Chondrocyte (in vitro differentiated cells): ENCODE measurements around the gene VPS13C. TPM values are rescaled to one million over a fixed set of nuclear protein-coding genes. Genes with fewer than 3 reads are reported as not detected.

Experiments used
- DNase-seq: peaks from one replicate; pipeline ENCODE4 v3.0.0; 2021; ENCODE audit warnings: mixed read lengths, low spot score
- H3K27ac Mint-ChIP-seq: one replicate; pipeline ENCODE4 v1.8.0; 2021; ENCODE audit warnings: mild to moderate bottlenecking, moderate library complexity, mixed read lengths; ENCODE audit not compliant: unreplicated experiment
- H3K27me3 Mint-ChIP-seq: 2 replicates; pipeline ENCODE4 v1.8.0; 2021; ENCODE audit warnings: low read depth, mixed read lengths
- H3K36me3 Mint-ChIP-seq: 2 replicates; pipeline ENCODE4 v1.8.0; 2021; ENCODE audit warnings: low read depth, mixed read lengths
- H3K4me1 Mint-ChIP-seq: 2 replicates; pipeline ENCODE4 v1.8.0; 2021; ENCODE audit warnings: low read depth, mild to moderate bottlenecking, mixed read lengths
- H3K4me3 Mint-ChIP-seq: one replicate; pipeline ENCODE4 v1.8.0; 2021; ENCODE audit warnings: mild to moderate bottlenecking, moderate library complexity, mixed read lengths; ENCODE audit not compliant: unreplicated experiment
- H3K9me3 Mint-ChIP-seq: 2 replicates; pipeline ENCODE4 v1.8.0; 2021; ENCODE audit warnings: low read depth, mixed read lengths
- total RNA-seq: library from RNA; stranded (reverse); gene quantifications from 3 replicates; pipeline ENCODE4 v1.2.1, GENCODE V29; 2021
- TF ChIP-seq, protein P1 (sequence below): fragments of 200-600 bp; sonication (generic); IDR thresholded peaks from 2 replicates; pipeline ENCODE4 v1.5.0; 2021; ENCODE audit warnings: antibody characterized with exemption, mild to moderate bottlenecking, moderate library complexity

VPS13C gene
- total RNA-seq, 1 donor from 2014 or later, result 46.0 TPM

DNA sequence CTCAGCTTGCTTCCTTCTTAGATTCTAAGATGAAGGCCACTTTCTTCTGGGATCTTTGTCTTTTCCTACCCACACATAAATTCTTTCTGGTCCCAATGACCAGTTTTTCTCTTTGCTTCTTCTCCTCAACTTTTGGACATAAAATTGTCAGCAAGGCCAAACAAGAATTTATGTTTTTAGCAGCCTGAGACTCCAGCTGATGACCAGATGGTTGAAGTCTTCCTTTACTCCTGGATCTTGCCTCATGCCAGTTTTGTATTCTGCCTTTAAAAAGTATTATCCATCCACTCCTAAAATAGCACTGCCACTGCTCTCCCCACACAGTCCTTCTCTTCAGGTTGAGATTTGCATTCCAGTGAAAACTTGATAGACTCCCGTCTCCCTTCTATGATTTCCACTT lies 236.0 kb downstream of the VPS13C start:
- Mint-ChIP-seq H3K4me1 (no peaks in the 10 kb centered on the region), H3K36me3 (no peaks in the 10 kb centered on the region), H3K27ac (no peak overlapping the region)

DNA sequence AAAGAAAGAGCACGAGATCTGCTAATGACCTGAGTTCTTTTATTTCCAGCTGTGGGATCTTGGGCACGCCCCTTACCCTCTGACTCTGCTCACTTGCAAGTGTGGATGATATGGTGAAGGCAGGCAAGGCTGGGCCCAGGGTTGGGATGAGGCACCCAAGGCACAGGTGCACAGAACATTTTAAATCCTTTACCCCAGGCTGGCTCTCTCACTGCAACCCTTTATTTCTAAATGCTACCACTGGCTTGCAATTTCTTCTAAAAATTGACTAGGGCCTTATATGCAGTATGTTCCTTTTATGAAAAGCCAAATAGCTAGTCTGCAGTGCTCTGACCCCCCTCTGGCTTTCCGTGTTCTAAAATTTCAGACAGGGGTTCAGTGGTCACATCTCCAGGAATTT lies 237.7 kb downstream of the VPS13C start:
- H3K4me3 Mint-ChIP-seq, result no peak overlapping the region
- no peaks in the 10 kb centered on the region for H3K9me3 Mint-ChIP-seq
- peaks cover 47% of the 10 kb centered on the region for H3K27me3 Mint-ChIP-seq
- DNase-seq, result no peak
- no peak overlapping the region for H3K27ac Mint-ChIP-seq
- TF ChIP-seq, protein P1, sequence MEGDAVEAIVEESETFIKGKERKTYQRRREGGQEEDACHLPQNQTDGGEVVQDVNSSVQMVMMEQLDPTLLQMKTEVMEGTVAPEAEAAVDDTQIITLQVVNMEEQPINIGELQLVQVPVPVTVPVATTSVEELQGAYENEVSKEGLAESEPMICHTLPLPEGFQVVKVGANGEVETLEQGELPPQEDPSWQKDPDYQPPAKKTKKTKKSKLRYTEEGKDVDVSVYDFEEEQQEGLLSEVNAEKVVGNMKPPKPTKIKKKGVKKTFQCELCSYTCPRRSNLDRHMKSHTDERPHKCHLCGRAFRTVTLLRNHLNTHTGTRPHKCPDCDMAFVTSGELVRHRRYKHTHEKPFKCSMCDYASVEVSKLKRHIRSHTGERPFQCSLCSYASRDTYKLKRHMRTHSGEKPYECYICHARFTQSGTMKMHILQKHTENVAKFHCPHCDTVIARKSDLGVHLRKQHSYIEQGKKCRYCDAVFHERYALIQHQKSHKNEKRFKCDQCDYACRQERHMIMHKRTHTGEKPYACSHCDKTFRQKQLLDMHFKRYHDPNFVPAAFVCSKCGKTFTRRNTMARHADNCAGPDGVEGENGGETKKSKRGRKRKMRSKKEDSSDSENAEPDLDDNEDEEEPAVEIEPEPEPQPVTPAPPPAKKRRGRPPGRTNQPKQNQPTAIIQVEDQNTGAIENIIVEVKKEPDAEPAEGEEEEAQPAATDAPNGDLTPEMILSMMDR, result no peak
- no peaks in the 10 kb centered on the region for H3K4me1 Mint-ChIP-seq
- H3K36me3 Mint-ChIP-seq, result no peaks in the 10 kb centered on the region

More for the DNA sequence above, 236.0 kb downstream of the VPS13C start:
- TF ChIP-seq, protein P1, result no peak
- H3K27me3 Mint-ChIP-seq, result peaks cover 47% of the 10 kb centered on the region
- no peak overlapping the region for H3K4me3 Mint-ChIP-seq
- no peak for DNase-seq
- no peaks in the 10 kb centered on the region for H3K9me3 Mint-ChIP-seq

DNA sequence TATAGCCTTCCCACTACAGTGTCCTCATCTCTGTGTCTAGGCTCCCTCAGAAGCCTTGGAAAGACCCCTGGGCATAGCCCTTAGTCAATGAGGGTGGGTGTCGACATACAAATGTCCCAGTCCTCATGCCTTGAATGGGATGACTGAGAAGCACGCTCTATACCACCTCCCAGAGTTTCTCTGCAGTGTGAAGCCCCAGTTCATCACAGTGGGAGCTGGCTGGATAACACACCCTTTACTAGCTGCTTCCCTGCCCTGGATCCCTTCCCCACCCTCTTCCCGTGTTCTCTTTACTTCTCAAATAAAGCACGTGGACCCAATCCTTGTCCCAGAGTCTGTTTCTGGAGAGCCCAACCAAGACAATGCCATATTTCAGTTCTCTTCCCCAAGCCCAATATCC lies 239.3 kb downstream of the VPS13C start:
- no peaks in the 10 kb centered on the region for H3K9me3 Mint-ChIP-seq
- no peaks in the 10 kb centered on the region for H3K4me1 Mint-ChIP-seq
- no peaks in the 10 kb centered on the region for H3K36me3 Mint-ChIP-seq
- no peak overlapping the region for H3K27ac Mint-ChIP-seq
- H3K4me3 Mint-ChIP-seq, result no peak overlapping the region
- H3K27me3 Mint-ChIP-seq, result peaks cover 45% of the 10 kb centered on the region
- TF ChIP-seq, protein P1, result no peak
- no peak for DNase-seq

DNA sequence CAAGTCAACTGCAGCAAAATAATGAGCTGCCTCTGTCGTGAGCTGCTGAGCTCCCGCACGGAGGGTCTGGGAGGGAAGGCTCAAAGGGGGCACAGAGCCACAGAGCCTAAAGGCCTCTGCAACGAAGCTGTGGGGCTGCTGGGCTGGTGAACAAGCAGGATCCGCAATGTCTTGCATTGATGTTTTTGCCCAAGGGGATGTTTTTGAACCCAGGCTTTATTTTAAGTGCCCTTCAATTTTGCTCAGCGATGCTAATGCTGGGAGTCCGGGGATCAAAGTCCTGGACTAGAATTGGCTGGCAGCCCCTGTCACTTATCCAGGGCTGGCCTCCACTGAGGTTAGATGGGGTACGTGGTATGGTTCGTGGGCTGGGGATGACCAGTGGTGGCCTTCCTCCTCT lies 240.0 kb downstream of the VPS13C start:
- DNase-seq, result no peak
- H3K27me3 Mint-ChIP-seq, result peaks cover 45% of the 10 kb centered on the region
- no peaks in the 10 kb centered on the region for H3K9me3 Mint-ChIP-seq
- no peak overlapping the region for H3K27ac Mint-ChIP-seq
- TF ChIP-seq, protein P1, result no peak
- no peaks in the 10 kb centered on the region for H3K4me1 Mint-ChIP-seq
- H3K36me3 Mint-ChIP-seq, result no peaks in the 10 kb centered on the region
- H3K4me3 Mint-ChIP-seq, result no peak overlapping the region

DNA sequence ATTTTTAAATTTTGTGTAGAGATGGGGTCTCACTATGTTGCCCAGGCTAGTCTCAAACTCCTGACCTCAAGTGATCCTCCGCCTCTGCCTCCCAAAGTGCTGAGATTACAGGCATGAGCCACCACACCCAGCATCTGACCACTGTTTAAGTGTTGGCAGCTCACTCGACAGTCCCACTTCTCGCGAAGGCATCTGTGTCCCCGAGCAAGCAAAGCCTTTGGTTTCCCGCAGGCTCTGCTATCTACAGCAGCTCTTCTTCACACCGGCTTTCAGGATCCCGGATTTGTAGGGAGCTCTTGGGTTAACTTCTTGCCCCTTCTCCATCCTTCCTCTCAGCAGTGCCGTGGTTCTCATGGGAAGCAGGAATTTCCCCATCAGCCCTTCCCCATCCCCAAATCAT lies 240.9 kb downstream of the VPS13C start:
- Mint-ChIP-seq H3K4me1 (no peaks in the 10 kb centered on the region), H3K27ac (no peak overlapping the region), H3K36me3 (no peaks in the 10 kb centered on the region), H3K9me3 (no peaks in the 10 kb centered on the region), H3K4me3 (no peak overlapping the region), H3K27me3 (peaks cover 43% of the 10 kb centered on the region)
- DNase-seq, result no peak
- TF ChIP-seq, protein P1, result no peak
